Muscle of arm (tissue), 12 donors: ENCODE results near the gene UBE2QL1. TPM values are rescaled to one million over a fixed set of nuclear protein-coding genes. Genes with fewer than 3 reads are reported as not detected.

Experiments used
- DNase-seq: peaks from one replicate; pipeline ENCODE4 v3.0.0-alpha.2; 2013
- polyA plus RNA-seq, 12 donors: library from polyadenylated mRNA; unstranded; fragments of 120-200 nt; gene quantifications; one replicate each; pipeline ENCODE4 v1.2.1, GENCODE V29; 2013; ENCODE audit not compliant: insufficient read length in 12 of 12

UBE2QL1 gene
- polyA plus RNA-seq, 12 donors: 1.3 to 3.8 (median 3.1) TPM; not detected in 2

DNA sequence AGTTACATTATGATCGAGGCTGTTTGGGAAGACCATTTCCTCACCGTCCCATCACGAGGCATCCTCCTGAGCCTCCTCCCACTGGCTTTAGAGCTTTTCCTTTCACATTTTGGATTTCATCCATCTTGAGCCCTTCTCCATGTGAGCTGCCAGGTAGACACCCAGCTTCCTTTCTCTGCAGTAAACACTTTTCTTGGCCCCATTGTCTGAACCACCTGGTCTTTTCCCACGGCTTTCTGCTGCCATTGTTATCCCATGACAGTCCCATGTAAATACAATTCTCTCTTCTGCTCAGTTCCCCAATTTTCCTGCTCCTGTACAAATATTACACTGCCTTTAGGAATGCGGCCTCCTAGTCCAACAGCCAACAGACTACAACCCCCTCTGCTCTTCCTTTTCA, 24.1 kb downstream of the UBE2QL1 start:
- DNase-seq: no peak

DNA sequence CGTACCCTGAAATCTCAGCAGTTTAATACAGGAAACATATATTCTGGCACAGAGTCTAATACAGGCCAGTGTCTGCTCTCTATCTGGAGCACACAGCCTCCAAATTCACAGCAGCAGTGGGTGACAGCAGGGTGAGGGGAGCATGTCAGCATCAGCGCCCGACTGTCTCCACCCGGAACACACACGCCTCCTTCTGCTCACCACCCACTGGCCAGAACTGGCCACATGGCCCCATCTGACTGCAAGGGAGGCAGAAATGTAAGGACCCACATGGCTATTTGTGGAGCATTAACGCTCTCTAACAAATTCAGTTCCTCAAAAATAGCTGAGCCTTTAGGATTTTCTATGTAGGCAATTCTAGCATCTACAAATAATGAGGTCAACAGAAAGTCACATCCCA, 24.6 kb downstream of the UBE2QL1 start:
- DNase-seq: no peak

DNA sequence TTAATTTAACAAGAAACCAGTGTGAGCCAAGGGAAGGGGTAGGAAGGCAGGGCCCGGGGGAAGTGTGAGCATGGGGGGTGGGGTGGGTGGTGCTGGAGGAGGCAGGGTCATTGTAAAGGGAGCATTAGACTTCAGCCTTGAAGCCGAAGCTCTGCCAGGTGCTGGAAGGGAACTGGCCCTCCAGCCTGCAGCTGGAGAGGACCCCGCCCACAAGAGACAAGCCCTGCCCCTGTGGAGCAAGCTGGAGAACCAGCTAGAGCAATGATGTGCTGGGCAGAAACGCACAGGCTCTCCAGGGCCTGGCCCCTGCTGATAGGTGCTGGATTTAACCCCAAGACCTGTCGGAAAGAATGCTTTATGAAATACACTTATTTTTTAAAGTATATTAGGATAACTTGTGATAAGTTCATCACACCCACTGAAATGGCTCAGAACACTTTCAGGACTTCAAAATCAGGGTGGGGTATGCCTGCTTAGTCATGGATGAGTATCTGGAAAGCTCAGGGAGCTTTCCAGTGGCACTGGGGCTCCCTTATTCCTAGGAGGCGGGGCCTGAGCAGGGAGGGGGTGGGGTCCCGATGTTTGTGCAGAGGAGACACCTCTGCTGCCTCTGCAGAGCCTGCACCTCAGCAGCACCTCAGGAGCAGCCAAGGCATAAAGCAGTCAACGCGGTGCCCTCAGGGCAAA, 27.1 kb downstream of the UBE2QL1 start:
- no peak for DNase-seq

DNA sequence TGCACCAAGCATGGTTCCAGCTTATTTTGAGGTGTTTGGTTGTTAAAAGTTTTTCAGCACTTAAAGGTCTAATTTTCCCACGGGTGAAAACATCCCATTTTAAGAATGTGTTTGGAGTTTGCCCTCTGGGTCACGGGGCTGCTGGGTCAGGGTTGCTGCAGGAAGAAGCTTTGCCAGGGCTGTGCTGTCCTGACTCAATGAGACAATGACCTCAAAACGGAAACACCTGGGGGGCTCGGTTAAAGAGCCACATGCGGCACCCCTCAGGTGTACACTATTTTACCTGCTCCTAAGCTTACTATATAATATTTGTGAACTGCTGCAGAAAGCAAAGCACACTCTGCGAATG, 27.6 kb downstream of the UBE2QL1 start:
- DNase-seq: no peak

DNA sequence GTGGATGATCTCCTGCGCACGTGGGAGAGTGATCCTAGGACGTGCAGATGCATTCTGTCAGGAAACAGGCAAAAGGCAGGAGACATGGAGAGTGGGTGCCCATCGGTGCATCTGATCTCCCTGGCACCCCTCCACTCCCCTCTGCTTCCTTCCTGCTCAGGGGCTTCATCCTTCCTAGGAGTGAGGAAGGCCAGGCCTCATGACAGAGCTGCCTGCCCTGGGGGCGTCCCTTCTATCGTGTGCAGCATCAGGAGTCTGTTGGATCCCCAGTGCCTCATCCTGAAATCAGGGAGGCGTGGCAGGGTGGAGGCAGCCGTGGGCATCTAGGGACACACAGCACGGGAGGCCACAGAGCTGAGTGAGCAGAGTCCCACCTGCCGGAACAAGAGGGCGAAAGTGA, 30.1 kb downstream of the UBE2QL1 start:
- DNase-seq: no peak

DNA sequence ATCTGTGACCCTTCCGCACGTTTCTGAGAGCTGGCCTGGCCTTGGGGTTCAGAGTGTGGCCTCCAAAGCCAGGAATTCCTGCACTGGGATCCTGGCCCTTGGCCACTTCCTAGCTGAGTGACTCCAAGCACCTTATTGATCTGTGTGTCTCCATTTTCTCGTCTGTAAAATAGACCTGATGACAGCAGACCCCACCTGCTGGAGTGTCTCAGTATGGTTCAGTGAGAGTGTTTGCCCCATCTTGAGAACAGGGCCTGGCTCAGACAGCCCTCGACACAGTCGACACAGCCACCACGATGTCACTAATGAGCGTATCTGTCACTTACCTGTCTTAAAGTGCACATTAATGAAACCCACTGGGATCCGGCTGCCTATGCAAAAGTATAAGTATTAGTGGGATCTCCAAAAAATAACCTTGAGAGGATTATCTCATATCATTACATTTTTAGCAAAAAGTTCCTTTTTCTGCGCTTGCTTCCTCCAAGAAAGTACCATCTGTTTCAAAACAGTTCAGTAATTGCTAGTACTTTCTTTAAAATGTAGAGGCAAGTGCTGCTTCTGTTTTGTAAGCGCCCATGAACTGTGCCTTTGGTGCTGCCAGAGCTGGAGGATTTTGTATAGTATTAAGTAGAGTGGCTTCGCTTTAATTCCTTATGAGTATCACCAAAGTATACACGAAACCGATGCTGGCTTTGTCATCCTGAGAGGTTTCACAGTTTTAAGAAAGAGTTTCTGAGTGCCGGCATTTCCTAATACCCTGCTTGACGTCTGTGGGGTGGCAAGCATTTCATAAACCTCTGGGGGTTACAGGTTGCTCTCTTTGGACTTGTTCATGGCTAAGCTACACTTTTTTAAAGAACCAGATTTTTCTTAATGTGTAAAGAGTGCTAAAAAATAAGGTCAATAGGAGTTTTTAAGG, 31.7 kb downstream of the UBE2QL1 start:
- no peak for DNase-seq

DNA sequence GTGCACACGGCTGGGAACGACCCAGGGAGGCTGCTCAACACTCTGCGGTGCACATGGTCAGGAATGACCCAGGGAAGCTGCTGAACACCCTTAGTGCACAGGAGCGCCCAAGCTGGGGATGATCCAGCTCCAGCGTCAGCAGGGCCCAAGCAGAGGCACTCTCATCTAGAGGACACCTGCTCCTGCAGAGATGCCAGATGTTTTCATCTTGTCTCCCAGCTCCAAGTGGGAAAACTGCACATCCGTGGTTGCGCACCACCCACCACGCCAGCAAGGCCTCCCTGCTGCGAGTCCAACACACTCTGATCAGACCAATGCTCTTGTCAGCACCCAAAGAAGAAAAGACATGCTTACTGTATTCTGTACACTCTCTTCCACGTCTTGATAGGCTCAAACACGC, 34.1 kb downstream of the UBE2QL1 start:
- no peak for DNase-seq

DNA sequence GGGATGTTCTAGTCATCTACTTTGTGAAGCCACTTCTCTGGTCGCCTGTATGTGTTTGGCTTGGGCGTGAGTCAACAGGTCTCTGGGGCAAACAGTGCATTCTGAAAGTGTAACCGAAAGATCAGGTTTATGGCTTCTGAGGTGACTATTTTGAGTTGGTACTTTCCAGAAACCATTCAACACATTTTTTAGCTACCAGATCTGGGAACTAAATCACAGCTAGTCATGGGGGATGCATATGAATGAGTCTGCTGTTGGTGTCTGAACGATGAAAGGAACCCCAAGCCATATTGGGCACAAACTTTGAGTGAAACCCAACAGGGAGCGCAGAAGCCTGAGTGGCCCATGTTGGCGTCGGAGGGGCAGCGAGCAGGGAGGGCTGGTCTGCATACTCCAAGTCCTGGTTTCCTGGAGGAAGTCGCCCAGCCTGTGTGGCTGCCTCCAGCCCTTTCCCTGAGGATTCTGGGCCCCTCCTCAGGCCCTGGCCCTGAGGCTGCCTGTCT, 35.3 kb downstream of the UBE2QL1 start:
- DNase-seq: no peak

DNA sequence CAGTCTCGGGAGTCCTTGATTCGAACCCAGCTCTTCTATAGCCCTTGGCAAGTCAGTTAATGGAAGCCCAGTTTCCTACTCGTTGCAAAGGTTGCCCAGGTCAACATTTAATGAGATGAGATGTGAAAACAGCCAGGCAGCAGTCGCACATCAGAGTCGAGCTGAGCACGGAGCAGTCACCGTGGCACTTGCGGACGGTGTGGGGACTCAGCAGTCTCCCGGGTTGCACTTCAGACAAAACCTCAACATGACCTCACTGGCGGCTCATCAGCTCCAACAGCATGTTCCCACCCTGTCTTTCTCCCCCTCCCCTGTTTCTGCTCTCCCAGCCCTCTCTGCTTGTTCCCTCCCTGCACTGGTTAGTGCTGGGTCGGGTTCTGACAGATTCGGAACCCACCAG, 35.8 kb downstream of the UBE2QL1 start:
- no peak for DNase-seq

DNA sequence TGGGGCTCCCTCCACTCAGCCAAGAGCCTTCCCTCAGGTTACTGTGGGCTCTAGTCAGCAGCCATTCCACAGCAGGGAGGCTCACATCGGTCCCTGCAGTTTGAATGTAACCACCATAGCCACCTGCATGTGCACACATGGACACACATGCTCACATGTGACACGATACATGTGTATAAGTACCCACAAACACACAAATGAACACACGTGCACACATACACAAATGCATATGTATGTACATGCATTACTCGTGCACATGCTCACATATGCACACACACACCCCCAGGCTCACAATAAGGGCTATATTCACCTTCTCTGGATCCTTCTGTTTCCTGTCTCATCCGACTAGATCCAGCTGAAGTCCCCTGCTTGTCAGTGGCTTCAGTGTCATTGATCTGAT, 36.2 kb downstream of the UBE2QL1 start:
- no peak for DNase-seq

DNA sequence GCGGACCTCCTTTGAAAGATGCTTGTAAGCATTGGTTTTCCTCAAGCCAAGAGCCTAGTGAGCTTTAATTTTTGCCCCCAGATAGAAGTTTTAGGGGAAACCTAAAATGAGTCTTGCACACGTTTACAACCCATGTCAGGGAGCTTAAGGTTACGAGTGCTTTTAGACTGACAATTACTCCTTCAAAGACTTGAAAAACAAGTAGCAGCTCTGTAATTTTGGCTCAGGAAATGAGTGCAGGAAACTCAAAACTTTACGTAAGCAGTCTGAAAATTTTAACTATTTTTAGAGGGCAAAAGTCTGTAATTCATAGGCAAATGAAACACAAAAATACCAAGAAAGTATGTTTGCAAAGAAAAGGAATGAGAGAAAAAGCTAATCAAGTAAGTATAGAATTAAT, 36.8 kb downstream of the UBE2QL1 start:
- no peak for DNase-seq

DNA sequence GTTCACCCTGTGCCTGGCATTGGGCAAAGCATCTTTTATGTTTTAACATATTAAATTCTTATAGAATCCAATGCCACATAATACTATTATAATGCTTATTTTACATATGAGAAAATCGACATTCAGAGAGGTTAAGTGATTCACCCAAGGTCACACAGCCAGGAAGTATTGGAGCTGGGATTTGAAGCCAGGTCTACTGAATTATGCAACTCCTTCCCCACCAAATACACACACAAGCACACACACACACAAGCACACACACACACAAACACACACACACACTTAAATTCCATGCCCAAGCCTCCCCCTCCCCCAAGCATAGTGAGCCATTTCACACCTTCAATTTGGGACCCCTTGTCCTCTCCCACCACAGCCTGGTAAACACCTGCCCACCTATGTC, 37.4 kb downstream of the UBE2QL1 start:
- no peak for DNase-seq

DNA sequence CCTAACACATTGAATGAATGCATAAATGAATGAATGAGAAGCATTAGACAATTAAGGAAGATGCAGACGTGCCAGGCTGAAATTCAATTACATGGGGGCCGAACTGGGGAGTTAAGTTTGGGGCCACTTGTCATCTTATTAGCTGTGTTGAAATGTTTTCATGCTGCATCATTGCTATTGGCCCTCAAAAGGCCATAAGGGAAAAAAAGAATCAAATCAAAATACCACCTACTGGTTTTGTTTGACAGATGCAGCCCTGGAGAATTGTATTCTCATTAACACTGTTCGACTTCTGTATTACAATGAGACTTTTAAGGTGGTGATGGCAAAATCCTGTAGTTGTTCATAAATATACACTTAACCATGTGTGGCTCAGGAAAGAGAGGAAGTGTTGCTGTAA, 38.4 kb downstream of the UBE2QL1 start:
- no peak for DNase-seq

DNA sequence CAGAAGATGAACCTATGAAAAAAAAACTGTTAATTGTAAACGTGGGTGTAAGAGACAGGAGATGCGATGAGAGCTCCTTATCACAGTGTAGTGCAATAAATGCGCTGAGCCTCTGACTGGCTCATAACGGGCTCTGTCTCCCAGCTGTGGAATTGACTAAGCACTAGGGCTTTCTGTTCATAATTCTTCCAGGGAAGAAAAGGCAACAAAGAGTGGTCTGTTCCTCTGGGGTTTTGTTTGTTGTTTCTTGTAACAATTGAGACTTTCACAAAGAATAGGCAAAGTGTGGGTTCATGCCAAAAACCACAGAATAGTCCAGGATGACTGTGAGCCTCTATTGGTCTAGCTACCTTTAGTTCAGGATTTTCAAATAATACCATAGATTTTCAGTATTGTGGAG, 39.4 kb downstream of the UBE2QL1 start:
- no peak for DNase-seq

DNA sequence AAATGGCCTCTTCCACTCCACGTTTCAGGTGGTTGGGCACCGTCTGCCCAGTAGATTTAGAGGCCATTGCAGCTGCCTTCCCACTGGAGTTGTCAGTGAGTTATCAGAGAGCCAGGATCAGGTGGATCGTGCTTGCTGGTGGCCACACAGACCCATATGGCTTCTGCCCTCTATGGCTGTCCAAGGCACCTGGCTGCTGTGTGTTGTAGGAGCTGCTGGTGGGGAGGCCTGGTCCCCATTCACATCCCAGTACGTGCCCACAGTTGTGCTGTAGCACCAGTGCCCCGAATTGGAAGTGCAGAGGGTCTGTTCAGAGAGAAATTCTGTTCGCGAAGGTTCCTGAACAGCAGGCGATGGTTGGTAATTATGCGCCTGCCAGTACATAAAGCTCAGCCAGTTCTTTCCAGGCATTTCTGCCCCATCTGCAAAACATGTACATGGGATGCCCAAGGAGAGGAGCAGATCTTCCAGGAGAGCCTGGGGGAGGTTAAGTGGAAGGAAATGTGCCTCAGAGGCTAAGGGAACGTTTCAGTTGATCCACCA, 41.1 kb downstream of the UBE2QL1 start:
- DNase-seq: no peak

DNA sequence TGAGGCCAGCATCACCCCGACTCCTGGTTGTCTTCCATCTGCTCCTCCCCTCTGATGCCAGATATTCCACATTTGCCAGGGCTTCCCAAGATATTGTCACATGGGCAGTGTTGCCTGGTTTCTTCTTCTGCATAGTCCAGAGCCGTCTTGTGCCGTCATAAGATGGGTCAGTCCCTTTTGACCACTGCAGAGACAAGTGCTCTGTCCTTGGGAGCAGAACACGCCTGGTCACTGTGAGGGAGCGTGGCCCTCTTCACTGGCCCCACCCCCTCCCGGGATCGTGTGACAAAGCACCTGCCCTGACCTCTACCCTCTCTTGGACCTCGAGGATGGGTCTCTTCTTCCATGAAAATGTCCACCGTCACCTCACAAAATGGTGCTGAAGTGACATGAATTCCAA, 41.6 kb downstream of the UBE2QL1 start:
- DNase-seq: no peak

DNA sequence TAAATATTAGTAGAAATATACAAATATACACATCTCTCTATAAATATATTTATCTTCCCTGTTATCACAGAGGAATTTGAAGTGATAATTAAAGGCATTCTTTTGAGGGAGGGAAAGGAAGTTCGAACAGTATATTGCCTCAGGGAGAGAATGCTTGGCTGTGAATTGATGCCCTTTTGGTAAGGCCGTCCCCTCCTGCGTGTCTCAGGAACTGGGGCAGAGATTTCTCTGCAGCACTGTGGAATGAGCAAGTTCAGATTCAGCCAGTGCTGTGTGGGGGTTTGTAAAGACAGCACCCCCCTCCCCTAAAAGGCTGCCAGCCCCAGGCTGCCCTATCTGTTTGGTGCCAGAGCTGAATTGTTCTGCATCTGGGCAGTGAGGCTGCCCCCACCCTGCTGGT, 42.0 kb downstream of the UBE2QL1 start:
- no peak for DNase-seq

DNA sequence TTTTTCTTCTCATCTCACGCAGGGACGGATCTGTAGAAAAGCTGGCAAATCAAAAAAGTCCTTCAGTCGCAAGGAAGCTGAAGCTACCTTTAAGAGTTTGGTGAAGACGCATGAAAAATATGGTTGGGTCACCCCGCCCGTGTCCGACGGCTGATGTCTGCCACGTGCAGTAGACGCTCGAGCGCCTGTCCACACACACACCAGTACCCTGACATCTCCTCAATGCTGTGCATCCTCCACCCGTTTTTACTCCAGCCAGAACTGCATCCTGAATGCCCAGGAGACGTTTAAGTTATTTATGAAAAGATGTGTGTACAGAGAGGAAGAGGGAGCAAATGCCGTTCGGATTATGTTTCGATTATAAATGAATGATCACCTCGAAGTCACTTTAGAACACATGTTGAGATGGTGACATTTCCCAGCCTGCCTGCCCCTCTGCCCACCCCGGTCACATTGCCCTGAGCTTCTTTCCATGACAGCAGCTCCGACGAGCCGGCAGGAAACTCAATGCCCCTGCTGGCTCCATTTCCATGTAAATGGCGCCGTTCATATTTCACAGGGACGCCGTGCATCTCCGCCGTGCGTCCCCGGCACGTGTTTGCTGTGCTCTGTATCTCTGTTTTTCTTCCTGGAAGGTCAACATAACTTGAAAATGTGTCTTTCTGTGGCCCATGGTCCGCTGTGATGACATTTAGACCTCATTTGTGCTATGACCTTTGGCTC, 42.7 kb downstream of the UBE2QL1 start:
- DNase-seq: no peak

DNA sequence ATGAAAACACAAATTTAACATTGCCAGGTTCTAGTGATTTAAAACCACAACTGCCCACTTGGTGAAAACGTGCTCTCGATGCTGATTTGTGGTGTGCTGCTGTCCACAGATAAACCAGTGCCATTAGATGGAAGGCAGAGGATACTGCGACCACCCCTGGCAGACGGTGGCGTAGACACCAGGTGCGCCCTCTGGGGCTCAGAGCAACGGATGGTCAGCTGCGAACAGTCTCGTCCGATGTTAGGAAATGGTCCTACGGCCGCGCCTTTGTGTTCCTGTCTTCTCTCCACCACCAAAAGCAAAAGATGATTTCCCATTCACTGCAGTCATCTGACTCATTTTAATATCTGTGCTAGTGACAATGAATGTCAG, 43.2 kb downstream of the UBE2QL1 start:
- DNase-seq: no peak

DNA sequence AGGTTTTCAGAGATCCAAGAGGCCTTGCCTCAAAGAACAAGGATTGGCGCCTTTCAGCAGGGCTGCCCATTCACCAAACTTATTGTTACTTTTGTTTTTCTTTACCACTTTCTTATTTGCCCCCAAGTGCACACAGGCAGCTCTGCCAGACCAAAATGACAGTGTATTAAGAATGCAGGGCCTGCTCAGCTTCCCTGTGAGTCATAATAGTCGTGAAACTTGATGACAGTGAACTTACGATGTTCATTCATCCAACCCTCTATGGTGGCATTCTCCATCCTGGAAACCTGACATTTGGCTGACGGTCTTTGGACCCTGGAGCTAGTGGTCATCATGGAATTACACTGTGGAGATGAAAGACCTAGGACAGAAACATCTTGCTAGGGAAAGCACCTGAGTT, 44.3 kb downstream of the UBE2QL1 start:
- DNase-seq: no peak

DNA sequence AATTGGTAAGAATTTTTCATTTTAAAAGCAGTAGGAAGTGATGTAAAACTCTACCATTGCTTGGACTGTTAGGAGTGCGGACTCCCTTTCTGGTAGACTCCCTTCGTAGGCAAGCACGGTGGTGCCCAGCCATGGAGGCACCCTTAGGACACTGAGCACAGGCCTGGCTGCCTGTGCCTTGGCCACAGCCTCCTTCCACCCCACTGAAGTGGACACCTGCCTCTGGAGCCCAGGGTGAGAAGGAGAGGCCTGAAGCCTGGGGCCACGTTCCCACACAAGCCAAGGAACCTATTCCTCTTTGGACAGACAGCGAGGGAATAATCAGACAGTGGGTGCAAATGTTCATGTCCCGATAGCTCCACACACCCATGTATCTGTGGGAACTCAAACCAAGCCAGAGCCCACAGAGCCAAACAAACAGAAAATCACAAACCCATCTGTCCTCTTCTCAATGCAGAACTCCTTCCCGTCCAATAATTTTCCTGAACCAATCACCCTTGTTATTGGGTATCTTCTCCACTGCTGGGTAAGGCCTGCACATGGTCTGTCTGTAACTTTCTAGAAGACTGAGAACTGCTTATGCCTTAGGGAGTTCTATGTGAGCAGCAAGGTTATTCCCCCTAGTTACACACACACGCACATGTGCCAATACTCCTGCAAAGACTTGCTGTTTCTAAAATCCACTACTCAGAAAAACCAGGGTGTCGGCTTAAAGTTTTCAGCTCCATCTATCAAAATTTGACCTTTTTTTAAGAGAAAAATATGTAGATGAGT, 45.2 kb downstream of the UBE2QL1 start:
- DNase-seq: no peak

DNA sequence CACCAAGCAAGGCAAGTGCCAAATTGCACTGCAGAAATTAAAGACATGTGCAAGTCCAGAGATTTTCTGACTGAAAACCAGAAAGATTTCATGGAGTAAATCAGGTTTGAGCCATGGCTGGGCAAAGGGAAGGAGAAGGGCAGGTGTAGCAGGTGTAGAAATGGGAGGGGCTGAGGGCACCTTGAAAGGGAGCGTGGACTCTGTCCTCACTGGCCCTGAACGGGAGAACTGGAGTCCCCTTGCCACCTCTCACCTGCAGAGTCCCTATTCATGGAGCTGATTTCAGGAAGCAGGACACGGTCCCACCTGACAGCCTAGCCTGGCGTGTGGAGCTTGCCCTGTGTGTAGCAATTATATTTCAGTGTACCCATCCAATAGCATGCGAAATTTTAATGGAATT, 46.3 kb downstream of the UBE2QL1 start:
- no peak for DNase-seq
